Activated CD4-positive, CD25-positive, alpha-beta regulatory T cell (primary cell): Measurements from ENCODE around the gene MTCL1.

Experiments
- DNase-seq, 4 experiments: peaks; one replicate each; lab custom pipeline; 2025; lab: John Stamatoyannopoulos, UW

MTCL1 gene

DNA sequence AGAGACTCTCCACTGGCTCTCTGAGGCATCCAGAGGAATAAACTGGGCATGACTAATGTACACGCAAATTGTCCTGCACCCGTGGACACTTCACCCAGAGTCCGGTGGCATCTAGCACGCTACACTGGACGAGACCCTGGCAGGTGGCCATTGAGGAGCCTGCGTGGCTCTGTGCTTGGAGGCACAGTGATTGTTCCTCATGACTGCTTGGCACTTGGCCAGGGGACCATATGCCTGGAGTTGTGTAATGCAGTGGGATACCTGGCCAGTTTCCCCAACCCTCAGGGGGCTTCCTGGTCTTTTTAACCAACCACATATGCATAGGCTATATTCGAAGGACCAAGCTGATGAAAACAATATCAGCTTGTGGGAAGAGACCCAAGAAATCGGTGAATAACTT is 66.6 kb downstream of the MTCL1 start:
- DNase-seq = no peak

DNA sequence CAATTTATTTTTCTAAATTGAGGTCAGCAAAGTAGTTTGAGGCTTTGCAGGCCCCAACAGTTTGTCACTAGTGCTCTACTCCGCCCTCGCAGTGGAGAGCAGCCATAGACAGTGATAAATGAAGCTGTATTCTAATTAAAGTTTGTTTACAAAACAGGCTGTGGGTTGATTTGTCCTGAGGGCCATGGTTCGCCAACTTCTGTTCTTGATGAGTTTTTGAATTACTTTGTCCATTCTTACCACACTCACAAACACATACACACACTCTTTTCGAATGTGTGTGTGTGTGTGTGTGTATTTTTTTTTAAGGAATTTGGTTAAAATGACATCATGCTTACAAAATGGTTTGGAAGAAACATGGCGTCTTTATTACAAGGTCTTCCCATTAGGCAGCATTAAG is 68.6 kb downstream of the MTCL1 start:
- DNase-seq = no peak

DNA sequence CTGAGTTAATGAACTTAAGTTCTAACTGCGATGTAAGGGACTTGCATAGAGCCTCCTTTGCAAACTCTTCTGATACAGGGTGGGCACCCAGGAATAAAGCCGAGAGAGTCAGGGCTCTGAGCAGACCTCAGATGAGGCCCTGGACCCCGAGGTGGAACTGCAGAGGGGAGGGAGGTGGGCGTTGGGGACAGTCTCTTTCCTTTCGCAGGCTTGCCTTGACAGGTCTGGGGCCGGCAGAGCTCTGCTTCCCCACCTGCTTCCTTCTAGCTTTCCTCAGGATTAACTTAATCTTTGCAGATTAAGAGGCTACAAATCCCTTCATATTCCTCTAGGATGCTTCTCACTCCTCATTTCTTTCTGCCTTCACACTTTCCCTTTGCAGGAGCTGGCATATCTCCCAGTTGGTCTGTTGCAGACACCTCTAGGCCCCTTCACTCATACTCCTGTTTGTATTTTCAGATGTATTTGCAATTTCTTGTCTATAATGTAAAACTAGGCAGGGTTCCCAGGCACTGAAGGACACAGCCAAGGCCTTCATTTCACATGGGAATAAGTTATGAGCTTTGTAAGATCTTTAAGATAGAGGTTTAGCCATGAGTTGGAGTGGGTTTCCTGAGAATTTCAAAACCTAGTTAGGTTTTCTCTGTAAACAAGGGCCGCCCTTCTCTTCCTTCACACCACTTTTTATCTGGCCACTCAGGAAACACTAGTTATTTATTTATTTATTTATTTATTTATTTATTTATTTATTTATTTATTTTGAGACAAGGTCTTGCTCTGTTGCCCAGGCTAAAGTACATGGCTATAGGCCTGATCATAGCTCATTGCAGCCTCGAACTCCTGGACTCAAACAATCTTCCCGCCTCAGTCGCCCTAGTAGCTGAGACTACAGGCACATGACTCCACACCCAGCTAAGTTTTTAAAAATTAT is 70.9 kb downstream of the MTCL1 start:
- no peak for DNase-seq

DNA sequence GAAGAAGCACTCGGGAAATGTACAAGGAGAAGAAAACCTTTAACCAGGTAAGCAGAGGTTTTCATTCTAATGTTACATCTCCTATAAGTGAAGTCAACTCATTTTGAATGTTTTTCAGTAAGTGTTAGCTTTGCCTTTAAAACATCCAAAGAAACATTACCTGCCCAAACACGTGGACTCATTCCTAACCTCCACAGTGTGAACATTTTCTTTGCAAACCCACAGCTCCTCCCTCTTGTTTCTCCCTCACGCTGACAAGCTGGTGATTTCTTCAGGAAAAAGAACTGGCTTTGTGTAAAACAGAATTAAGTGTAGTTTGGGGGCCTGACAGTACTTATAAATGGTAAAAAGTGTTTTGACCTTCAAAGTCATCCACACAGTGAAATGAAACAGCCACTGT is 72.5 kb downstream of the MTCL1 start:
- no peak for DNase-seq

DNA sequence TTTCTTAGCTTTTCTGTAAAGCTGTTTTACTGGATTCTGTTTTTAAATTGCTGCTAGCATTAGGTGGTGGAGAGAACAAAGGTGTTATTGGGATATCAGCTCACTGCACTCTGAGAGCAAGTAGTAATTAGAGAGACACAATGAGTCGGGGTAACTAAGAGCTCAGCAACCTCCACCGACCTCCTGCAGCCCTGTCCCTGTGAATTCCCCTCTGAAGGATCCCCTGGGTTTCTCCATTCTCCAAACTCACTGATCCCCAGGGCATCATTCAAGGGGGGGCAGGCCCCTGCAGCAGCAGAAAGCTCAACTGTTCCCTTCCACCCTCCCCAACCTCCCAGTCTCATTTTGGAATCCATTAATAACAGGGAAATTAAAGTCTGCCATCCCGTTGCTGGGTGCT is 73.0 kb downstream of the MTCL1 start:
- DNase-seq = no peak

DNA sequence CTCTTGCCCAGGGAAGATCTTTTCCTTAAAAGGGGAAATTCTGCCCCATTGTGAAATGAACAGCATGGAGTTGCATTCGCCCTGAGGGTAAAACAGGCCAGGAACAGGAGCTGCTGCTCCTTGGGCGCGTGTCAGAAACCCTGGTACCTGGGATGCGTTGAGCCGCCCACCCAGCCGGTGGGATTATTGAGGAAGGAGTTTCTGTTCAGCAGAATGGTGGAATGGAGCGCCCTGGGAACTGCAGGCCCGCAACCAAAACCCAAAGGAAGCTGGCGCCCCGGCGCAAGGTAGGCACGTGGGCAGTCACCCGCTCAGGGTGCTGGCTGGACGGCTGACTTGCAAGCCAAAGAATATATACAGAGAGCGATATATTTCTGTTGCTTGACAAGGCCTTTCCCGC is 73.5 kb downstream of the MTCL1 start:
- no peak for DNase-seq

DNA sequence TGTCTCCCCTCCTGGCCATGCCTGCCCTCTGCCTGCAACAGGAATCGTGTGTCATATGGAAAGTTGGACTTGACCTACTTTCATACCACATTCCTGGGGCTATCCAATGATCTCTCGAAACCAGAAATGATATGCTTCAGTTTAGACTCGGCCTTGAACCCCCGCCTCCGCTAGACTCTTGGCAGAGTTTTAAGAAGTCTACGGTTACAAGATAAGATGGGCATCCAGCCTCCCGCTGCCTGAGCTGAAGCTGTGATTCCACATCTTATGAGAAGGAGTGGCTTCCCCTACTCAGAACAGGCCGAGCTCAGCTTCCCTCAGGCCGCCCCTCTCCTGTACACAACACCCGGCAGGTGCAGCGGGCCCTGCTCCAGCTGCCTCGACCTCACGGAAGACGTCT is 73.9 kb downstream of the MTCL1 start:
- no peak for DNase-seq

DNA sequence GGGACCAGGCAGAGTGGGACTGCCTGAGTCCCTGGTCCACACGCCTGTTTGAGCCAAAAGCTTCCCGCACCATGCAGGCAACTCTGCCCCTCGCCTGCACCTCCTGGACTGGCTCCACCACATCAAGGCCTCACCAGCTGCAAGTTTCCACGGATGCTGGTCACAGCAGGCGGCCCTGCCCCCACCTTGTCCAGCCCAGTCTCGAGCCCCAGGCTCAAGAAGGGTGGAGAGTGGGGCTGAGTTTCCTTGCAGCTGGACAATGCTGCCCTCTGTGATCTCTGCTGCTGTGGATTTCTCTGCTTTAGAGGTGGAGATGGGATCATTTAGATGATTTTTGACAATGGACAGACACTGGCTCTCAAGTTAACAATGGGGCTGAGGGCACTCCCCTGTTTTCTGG is 74.9 kb downstream of the MTCL1 start:
- no peak for DNase-seq

DNA sequence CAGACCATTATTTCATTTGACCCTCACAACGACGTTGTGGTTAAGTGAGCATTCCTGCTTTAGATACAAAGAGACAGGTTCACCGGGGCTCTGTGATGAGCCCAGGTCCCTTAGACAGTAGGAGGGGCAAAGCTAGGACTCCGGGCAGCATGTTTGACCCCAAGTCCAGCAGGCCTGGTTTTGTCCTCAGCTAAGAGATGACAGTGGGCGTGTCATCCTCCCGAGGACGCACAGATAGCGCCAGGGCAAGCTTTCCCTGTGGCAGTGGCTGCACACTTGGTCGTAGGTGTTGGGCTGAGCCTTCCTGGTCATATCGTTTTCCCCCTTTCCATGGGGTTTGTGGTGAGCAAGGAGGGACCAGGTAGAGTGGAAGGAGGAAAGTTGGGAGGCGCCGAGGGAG is 76.3 kb downstream of the MTCL1 start:
- no peak for DNase-seq

DNA sequence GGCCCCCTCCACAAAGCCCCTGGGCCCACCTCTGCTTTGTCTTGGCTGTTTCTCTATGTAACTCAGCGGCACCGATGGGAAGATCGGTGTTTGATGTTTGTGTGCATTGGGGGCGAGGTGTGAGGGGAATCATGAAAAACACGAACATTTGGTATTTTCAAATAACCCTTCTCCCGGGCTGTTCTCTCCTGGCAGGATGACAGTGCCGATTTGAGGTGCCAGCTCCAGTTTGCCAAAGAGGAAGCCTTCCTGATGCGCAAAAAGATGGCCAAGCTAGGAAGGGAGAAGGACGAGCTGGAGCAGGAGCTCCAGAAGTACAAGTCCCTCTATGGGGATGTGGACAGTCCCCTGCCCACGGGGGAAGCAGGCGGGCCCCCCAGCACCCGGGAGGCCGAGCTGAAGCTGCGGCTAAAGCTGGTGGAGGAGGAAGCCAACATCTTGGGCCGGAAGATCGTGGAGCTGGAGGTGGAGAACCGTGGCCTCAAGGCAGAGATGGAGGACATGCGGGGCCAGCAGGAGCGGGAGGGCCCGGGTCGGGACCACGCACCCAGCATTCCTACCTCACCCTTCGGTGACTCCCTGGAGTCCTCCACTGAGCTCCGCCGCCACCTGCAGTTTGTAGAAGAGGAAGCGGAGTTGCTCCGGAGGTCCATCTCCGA is 78.1 kb downstream of the MTCL1 start:
- no peak for DNase-seq

DNA sequence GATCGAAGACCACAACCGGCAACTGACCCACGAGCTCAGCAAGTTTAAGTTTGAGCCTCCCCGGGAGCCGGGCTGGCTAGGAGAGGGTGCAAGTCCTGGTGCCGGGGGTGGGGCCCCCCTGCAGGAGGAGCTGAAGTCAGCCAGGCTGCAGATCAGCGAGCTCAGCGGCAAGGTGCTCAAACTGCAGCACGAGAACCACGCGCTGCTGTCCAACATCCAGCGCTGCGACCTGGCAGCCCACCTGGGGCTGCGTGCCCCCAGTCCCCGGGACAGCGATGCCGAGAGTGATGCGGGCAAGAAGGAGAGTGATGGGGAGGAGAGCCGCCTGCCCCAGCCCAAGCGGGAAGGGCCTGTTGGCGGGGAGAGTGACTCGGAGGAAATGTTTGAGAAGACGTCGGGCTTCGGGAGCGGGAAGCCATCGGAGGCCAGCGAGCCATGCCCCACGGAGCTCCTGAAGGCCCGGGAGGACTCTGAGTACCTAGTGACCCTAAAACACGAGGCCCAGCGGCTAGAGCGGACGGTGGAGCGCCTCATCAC is 78.7 kb downstream of the MTCL1 start:
- no peak for DNase-seq

DNA sequence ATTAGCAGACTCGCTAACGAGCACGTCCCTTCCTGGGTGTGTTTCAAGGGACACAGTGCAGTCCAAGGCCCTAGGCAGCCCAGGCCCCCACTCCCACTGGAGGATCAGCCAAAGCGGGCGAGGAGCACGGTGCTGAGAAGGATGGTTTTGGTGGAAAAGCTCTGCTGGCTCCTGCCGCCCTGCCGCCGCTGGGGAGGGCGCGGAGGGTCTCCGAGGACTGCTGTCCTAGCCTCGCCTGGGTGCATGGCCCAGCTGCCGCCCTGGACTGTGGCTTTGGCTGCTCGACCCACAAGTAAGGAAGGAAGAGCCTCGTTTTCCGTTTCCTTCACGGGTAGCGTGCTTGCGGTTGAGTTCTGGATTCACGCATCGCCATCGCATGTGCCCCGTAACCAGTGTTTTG is 79.9 kb downstream of the MTCL1 start:
- DNase-seq = no peak

DNA sequence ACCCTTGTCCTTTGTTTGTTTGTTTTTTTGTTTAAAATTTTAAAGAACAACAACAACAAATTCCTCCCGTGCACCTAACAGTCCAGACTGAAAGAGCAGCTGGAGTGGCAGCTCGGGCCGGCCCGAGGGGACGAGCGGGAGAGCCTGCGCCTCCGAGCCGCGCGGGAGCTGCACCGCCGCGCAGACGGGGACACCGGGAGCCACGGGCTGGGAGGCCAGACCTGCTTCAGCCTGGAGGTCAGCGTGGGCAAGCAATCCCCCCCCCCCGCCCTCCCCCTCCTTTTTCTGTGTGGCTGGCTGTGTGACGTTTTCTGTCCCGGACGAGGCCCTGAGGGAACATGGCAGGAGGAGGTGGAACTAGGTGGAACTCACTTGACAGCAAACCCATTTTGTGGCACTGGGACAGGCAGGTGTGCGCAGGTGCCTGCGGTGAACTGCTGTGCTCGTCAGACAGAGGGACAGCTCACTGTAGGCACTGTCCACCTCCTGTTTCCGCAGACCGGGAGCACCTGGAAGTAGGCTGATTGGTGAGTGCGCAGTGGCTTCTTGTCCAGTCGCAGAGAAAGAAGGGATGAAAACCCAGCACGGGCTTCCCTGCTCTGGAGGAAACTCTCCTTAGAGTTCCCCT is 80.6 kb downstream of the MTCL1 start:
- DNase-seq = no peak

DNA sequence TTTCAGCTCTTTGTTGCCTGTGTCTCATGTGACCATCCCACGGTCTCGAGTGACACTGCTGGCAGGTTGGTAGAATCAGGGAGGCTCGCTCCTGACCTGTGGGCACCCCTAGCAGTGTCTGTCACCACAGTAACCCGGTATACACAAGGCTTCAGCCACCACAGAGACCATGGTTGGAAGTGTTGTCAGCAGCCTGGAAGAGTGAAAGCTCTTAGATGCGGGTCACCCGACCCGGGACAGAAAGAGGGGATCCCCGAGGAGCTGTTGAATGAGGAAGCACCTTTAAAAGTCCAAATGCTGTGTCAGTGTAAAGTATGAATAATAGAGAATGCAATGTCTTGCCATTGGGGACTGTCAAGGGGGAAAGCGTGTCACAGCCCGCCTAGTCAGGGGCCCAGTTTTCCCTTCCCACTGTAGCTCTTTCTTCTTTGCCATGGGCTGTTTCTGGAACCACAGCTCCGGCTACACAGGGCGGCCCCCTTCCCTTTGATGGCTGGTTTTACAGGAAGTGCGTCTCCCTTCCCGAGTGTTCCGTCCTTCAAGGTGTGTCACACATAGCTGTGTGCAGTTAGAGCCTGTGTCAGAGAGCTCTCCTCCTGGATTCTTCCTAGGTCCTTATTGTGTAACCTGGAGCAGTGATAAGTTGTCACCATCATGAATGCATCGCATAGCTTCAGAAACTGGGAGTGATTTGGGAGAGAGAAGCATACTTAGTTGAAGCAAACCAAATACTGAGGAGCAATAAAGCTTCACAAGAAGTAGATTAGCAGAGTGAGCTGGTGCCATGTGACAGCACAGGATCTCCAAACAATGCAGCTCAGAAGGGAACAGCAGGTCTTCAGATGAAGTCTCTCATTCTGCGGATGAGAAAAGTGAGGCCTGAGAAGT is 81.4 kb downstream of the MTCL1 start:
- no peak for DNase-seq

DNA sequence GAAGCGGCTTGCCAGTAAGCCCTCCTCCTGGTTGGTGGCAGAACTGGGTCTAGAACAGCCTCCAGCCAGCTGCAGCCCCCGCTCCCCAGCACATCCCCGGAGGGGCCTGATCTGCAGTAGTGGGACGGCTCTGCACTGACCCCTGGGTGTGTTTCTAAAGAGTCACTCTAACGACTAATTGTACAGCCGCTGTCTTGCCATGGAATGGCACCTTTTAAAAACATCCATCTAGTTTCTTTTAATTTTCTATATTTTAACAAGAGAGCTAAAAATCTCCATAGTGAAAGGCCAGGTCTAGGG is 82.0 kb downstream of the MTCL1 start:
- DNase-seq = no peak

DNA sequence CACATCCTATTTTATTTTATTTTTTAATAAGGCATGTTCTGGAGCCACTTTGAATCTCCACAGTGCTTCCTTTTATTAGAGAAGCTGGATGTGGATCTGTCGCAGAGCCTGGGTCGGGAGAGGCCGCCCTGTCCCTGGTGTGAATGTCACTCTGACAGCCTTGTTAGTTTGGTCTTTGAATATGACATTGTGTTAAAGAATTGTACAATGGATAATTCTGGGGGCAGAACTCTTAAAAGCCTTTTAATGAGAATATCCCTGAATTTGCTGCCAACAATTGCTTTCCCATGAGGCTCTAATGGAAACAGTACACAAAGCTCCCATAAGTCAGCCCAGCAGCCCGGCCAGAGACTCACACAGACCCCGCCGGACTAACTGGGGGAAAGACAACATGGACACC is 82.4 kb downstream of the MTCL1 start:
- DNase-seq = no peak

DNA sequence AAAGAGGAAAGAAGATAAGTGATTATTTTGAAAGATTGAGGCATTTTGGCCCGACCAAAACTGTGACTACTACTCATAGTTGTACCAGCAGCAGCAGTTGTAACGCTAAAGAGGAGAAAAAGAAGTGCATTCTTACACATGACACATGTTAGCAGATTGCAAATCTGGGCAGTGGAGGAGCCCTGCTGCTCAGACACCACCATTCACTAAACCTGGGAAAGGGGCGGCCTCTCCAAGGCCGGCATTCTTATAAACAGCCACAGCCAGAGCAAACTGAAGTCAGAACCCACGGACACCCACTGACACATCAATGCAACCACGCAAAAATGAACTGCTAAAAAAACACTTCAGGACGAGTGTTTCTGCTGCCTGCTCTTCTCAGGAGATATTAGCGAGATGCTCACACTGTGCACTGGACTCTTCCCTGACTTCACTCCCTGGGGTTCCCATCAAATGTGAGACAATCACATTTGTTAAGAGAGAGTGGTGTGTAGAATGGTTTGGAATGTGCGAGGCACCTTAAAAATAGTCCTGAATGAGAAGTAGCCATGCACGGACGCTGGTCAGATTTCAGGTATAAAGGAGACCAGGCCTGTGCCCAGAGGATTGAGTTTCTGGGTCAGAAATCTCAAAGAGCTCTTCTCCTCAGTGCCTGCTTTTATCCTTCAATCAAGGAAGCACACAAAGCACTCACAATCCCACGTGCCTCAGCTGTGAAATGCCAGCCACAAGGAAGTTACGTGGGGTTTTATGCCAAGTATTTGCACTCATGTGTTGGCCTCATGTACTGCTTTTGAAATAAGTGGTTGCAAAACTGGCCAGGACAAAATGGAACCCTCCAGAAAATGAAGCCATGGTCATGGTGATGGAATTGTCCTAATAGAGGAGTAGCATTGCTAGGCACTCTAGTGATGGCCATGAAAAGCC is 83.4 kb downstream of the MTCL1 start:
- no peak for DNase-seq

DNA sequence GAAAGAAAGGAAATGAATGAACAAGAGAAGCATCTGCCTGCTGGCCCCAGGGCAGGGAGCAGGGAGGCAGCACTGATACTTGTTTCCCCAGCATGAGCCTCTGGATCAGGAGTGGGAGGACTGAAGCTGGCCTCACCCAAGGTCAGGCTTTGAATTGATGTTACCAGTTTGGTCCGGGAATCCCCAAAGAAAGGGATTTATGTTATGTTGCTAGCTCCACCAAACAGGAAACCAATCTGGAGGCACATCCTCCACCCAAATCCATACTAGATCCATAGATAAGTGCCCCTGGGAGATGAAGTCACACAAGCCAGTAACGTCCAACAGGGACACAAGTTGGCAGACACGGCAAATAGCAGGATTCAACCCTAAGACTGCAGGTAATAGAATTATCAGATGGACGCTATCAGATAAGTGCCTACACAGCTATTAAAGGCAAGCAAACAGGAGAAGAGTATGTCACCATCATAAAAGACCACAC is 85.9 kb downstream of the MTCL1 start:
- no peak for DNase-seq

DNA sequence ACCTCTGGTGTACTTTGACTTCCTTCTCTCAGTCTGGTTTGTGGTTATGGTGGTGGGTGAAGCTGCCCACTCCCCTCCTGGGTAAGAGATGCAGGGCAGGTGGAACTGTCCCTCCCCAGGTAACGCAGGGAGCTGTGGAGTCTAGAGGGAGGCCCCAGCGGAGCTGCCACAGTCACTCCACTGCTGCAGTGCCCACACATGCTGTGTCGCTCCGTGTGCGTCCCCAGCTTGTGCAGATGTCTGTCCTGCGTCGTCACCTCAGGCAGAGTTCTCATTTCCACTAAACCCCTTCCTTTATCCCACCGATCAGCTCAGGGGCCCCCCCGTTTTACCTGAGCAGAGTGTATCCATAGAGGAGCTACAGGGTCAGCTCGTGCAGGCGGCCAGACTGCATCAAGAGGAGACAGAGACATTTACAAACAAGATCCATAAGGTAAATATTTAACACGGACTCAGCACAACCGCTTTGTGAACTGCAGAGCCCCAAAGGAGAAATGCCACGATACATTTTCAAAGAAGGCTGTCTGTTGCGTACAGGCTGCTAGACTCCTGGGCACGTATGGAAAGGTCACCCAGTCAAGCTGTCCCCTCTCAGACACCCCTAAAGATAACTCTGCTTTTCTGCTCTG is 87.4 kb downstream of the MTCL1 start:
- DNase-seq = no peak

DNA sequence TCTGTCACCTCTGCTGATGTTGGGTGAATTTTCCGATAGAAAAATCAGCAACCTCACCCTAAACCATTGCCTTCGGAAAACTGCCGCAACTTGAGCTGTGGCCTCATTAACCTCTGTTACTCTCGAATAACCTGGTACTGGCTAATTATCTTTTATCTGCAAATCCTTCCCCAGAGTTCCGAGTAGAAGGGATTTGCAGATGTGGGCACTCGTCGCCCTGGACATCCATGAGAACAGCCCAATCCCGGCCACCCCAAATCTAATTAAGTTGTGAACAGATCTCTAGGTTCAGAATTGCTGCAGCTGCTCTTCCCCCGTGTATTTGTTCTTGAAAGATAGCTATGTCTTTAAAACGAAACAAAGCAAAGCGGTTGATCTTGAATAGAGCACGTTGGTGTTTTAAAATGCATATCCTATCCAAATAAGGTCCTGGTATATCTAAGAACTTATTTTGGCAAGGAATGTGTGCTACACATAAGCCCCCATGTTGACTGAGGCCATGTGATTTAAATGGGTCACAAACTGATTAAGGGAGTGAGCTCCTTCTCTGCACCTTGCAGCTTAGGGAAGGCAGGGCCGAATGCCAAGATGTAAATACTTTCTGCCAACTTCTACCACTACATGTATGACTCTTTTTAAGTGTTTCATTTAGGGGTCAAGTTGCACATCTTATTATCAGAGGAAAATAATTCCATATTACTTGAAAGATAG is 88.2 kb downstream of the MTCL1 start:
- DNase-seq = no peak
